ENCODE results near the gene AQP2. TPM values are rescaled to one million over a fixed set of nuclear protein-coding genes. Genes with fewer than 3 reads are reported as not detected.
A peak's percentile ranks its signal among the peaks of the same experiment; 100 is the strongest.

Gene AQP2
- polyA plus RNA-seq, 2 donors = not detected

GRCh38 chr12:49937639-49938300 lies 12.8 kb upstream of the AQP2 start:
- no peaks in the 10 kb centered on the region for H3K9me3 ChIP-seq (ENCODE audit: control insufficient read depth in 2 of 2, insufficient read depth in 1 of 2, low read depth in 1 of 2, low read length in 1 of 2)
- 62 to 69% methylated on average over 8 of the region's 8 CpGs for WGBS, 2 donors
- H3K36me3 ChIP-seq (ENCODE audit: control insufficient read depth in 2 of 2, insufficient read depth in 2 of 2, low read length in 1 of 2) = no peaks in the 10 kb centered on the region
- H3K27ac ChIP-seq (ENCODE audit: low read depth in 2 of 2, low read length in 1 of 2) = peak overlapping the region; percentile 90 to 96
- H3K4me3 ChIP-seq (ENCODE audit: low read depth in 1 of 2, low read length in 2 of 2) = no peak overlapping the region
- H3K27me3 ChIP-seq (ENCODE audit: control insufficient read depth in 1 of 2, insufficient read depth in 2 of 2, low read length in 2 of 2) = no peaks in the 10 kb centered on the region
- H3K4me1 ChIP-seq (ENCODE audit: control insufficient read depth in 2 of 2, insufficient read depth in 2 of 2, low read length in 1 of 2) = peaks cover 6 to 21% of the 10 kb centered on the region in 2 donors

- Histone ChIP-seq H3K27me3 (ENCODE audit: control insufficient read depth in 1 of 2, insufficient read depth in 2 of 2, low read length in 2 of 2) (no peaks in the 10 kb centered on the region), H3K9me3 (ENCODE audit: control insufficient read depth in 2 of 2, insufficient read depth in 1 of 2, low read depth in 1 of 2, low read length in 1 of 2) (no peaks in the 10 kb centered on the region), H3K27ac (ENCODE audit: low read depth in 2 of 2, low read length in 1 of 2) (peak overlapping the region; percentile 71 to 87), H3K36me3 (ENCODE audit: control insufficient read depth in 2 of 2, insufficient read depth in 2 of 2, low read length in 1 of 2) (no peaks in the 10 kb centered on the region), H3K4me1 (ENCODE audit: control insufficient read depth in 2 of 2, insufficient read depth in 2 of 2, low read length in 1 of 2) (peaks cover 6 to 28% of the 10 kb centered on the region in 2 donors), H3K4me3 (ENCODE audit: low read depth in 1 of 2, low read length in 2 of 2) (no peak overlapping the region)
These were observed 11.2 kb upstream of the AQP2 start for GRCh38 chr12:49939307-49939706.

- Histone ChIP-seq H3K4me3 (ENCODE audit: low read depth in 1 of 2, low read length in 2 of 2) (no peak overlapping the region), H3K4me1 (ENCODE audit: control insufficient read depth in 2 of 2, insufficient read depth in 2 of 2, low read length in 1 of 2) (peaks cover 6 to 28% of the 10 kb centered on the region in 2 donors), H3K27ac (ENCODE audit: low read depth in 2 of 2, low read length in 1 of 2) (peak overlapping the region; percentile 71 to 87), H3K9me3 (ENCODE audit: control insufficient read depth in 2 of 2, insufficient read depth in 1 of 2, low read depth in 1 of 2, low read length in 1 of 2) (no peaks in the 10 kb centered on the region), H3K36me3 (ENCODE audit: control insufficient read depth in 2 of 2, insufficient read depth in 2 of 2, low read length in 1 of 2) (no peaks in the 10 kb centered on the region), H3K27me3 (ENCODE audit: control insufficient read depth in 1 of 2, insufficient read depth in 2 of 2, low read length in 2 of 2) (no peaks in the 10 kb centered on the region)
- WGBS, 2 donors = 93 to 100% methylated on average over 1 of the region's 1 CpG
These were observed 10.8 kb upstream of the AQP2 start for GRCh38 chr12:49939707-49940106.

GRCh38 chr12:49941556-49942511 lies 8.7 kb upstream of the AQP2 start:
- H3K4me1 ChIP-seq (ENCODE audit: control insufficient read depth in 2 of 2, insufficient read depth in 2 of 2, low read length in 1 of 2) = peaks cover 6 to 33% of the 10 kb centered on the region in 2 donors
- H3K36me3 ChIP-seq (ENCODE audit: control insufficient read depth in 2 of 2, insufficient read depth in 2 of 2, low read length in 1 of 2) = no peaks in the 10 kb centered on the region
- H3K9me3 ChIP-seq (ENCODE audit: control insufficient read depth in 2 of 2, insufficient read depth in 1 of 2, low read depth in 1 of 2, low read length in 1 of 2) = no peaks in the 10 kb centered on the region
- H3K27ac ChIP-seq (ENCODE audit: low read depth in 2 of 2, low read length in 1 of 2) = peak overlapping the region; percentile 45 to 87
- 78 to 80% methylated on average over 13 of the region's 13 CpGs for WGBS, 2 donors
- H3K4me3 ChIP-seq (ENCODE audit: low read depth in 1 of 2, low read length in 2 of 2) = no peak overlapping the region
- H3K27me3 ChIP-seq (ENCODE audit: control insufficient read depth in 1 of 2, insufficient read depth in 2 of 2, low read length in 2 of 2) = no peaks in the 10 kb centered on the region

GRCh38 chr12:49942512-49942893 lies 8.0 kb upstream of the AQP2 start:
- Histone ChIP-seq H3K9me3 (ENCODE audit: control insufficient read depth in 2 of 2, insufficient read depth in 1 of 2, low read depth in 1 of 2, low read length in 1 of 2) (no peaks in the 10 kb centered on the region), H3K27ac (ENCODE audit: low read depth in 2 of 2, low read length in 1 of 2) (peak overlapping the region; percentile 45 to 87), H3K4me1 (ENCODE audit: control insufficient read depth in 2 of 2, insufficient read depth in 2 of 2, low read length in 1 of 2) (peaks cover 6 to 31% of the 10 kb centered on the region in 2 donors), H3K4me3 (ENCODE audit: low read depth in 1 of 2, low read length in 2 of 2) (no peak overlapping the region), H3K36me3 (ENCODE audit: control insufficient read depth in 2 of 2, insufficient read depth in 2 of 2, low read length in 1 of 2) (no peaks in the 10 kb centered on the region), H3K27me3 (ENCODE audit: control insufficient read depth in 1 of 2, insufficient read depth in 2 of 2, low read length in 2 of 2) (no peaks in the 10 kb centered on the region)
- WGBS, 2 donors = 91 to 92% methylated on average over 3 of the region's 3 CpGs

GRCh38 chr12:49942921-49943624 lies 7.5 kb upstream of the AQP2 start:
- Histone ChIP-seq H3K27ac (ENCODE audit: low read depth in 2 of 2, low read length in 1 of 2) (peak overlapping the region; percentile 85 to 87), H3K36me3 (ENCODE audit: control insufficient read depth in 2 of 2, insufficient read depth in 2 of 2, low read length in 1 of 2) (no peaks in the 10 kb centered on the region), H3K4me3 (ENCODE audit: low read depth in 1 of 2, low read length in 2 of 2) (no peak overlapping the region), H3K4me1 (ENCODE audit: control insufficient read depth in 2 of 2, insufficient read depth in 2 of 2, low read length in 1 of 2) (peaks cover 3 to 29% of the 10 kb centered on the region in 2 donors), H3K27me3 (ENCODE audit: control insufficient read depth in 1 of 2, insufficient read depth in 2 of 2, low read length in 2 of 2) (no peaks in the 10 kb centered on the region), H3K9me3 (ENCODE audit: control insufficient read depth in 2 of 2, insufficient read depth in 1 of 2, low read depth in 1 of 2, low read length in 1 of 2) (no peaks in the 10 kb centered on the region)
- WGBS, 2 donors = 61 to 82% methylated on average over 14 of the region's 14 CpGs

GRCh38 chr12:49943625-49943960 lies 6.9 kb upstream of the AQP2 start:
- Histone ChIP-seq H3K27me3 (ENCODE audit: control insufficient read depth in 1 of 2, insufficient read depth in 2 of 2, low read length in 2 of 2) (no peaks in the 10 kb centered on the region), H3K9me3 (ENCODE audit: control insufficient read depth in 2 of 2, insufficient read depth in 1 of 2, low read depth in 1 of 2, low read length in 1 of 2) (no peaks in the 10 kb centered on the region), H3K4me1 (ENCODE audit: control insufficient read depth in 2 of 2, insufficient read depth in 2 of 2, low read length in 1 of 2) (peaks cover 3 to 28% of the 10 kb centered on the region in 2 donors), H3K36me3 (ENCODE audit: control insufficient read depth in 2 of 2, insufficient read depth in 2 of 2, low read length in 1 of 2) (no peaks in the 10 kb centered on the region), H3K4me3 (ENCODE audit: low read depth in 1 of 2, low read length in 2 of 2) (no peak overlapping the region), H3K27ac (ENCODE audit: low read depth in 2 of 2, low read length in 1 of 2) (peak overlapping the region; percentile 85 to 87)
- 85 to 91% methylated on average over 1 of the region's 1 CpG for WGBS, 2 donors

GRCh38 chr12:49944046-49944445 lies 6.5 kb upstream of the AQP2 start:
- Histone ChIP-seq H3K27me3 (ENCODE audit: control insufficient read depth in 1 of 2, insufficient read depth in 2 of 2, low read length in 2 of 2) (no peaks in the 10 kb centered on the region), H3K4me3 (ENCODE audit: low read depth in 1 of 2, low read length in 2 of 2) (no peak overlapping the region), H3K36me3 (ENCODE audit: control insufficient read depth in 2 of 2, insufficient read depth in 2 of 2, low read length in 1 of 2) (no peaks in the 10 kb centered on the region), H3K9me3 (ENCODE audit: control insufficient read depth in 2 of 2, insufficient read depth in 1 of 2, low read depth in 1 of 2, low read length in 1 of 2) (no peaks in the 10 kb centered on the region), H3K27ac (ENCODE audit: low read depth in 2 of 2, low read length in 1 of 2) (peak overlapping the region; percentile 51 to 85), H3K4me1 (ENCODE audit: control insufficient read depth in 2 of 2, insufficient read depth in 2 of 2, low read length in 1 of 2) (peaks cover 3 to 28% of the 10 kb centered on the region in 2 donors)
- WGBS, 2 donors = 87 to 91% methylated on average over 5 of the region's 5 CpGs

- no peaks in the 10 kb centered on the region for H3K9me3 ChIP-seq (ENCODE audit: control insufficient read depth in 2 of 2, insufficient read depth in 1 of 2, low read depth in 1 of 2, low read length in 1 of 2)
- H3K36me3 ChIP-seq (ENCODE audit: control insufficient read depth in 2 of 2, insufficient read depth in 2 of 2, low read length in 1 of 2) = no peaks in the 10 kb centered on the region
- H3K4me1 ChIP-seq (ENCODE audit: control insufficient read depth in 2 of 2, insufficient read depth in 2 of 2, low read length in 1 of 2) = peaks cover under 1 to 24% of the 10 kb centered on the region in 2 donors
- H3K27me3 ChIP-seq (ENCODE audit: control insufficient read depth in 1 of 2, insufficient read depth in 2 of 2, low read length in 2 of 2) = no peaks in the 10 kb centered on the region
- H3K4me3 ChIP-seq (ENCODE audit: low read depth in 1 of 2, low read length in 2 of 2) = no peak overlapping the region
- peak overlapping the region in 1 of 2 donors; percentile 6 for H3K27ac ChIP-seq (ENCODE audit: low read depth in 2 of 2, low read length in 1 of 2)
- 88 to 93% methylated on average over 3 of the region's 3 CpGs for WGBS, 2 donors
These were observed 5.8 kb upstream of the AQP2 start for GRCh38 chr12:49944718-49945117.
